ENCODE results near the gene CCDC167.

The CCDC167 gene

DNA sequence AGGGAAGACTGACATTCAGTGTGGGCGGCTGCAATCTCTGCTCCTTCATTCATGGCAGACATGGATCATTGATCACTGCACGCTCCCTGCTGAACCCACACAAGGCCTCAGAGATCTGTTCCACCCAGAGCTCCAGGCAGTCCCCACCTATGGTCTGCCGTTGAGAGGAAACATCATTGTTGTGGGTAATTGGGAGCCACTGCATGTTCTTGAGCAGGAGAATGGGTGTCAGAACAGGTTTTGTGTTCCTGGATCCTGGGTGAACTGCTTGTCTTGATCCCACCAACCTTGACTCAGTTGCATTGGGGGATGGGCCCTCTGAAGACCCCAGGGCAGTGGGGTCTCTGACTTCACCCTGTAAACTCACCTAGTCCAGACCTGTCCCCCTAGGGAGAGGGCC is 23.1 kb upstream of the CCDC167 start:
- DNase-seq: no peak
- no peak for TF ChIP-seq GATA1 (IDR thresholded peaks at IDR 0.05; ENCODE audit: low read depth, low read length)
- no peak for TF ChIP-seq POLR2A (IDR thresholded peaks at IDR 0.05; ENCODE audit: low read length)

DNA sequence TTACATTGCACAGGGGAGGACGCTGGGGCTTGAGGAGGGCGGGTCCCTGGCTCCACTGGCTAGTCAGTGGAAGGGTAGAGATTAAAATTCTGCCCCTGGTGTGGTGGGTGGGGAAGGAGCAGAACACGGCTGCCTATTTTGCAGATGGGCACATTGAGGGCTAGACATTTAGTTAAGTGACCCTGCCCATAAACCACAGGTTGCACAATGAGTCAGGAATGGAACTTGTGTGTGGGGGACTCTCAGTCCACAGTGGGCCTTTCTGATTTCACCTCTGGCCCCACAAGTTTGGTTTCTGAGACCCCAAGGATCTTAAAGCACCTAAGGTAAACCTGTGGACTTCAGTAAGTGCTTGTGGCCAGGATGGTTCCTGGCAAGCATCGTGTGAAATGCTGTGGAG is 22.0 kb upstream of the CCDC167 start:
- DNase-seq: no peak
- TF ChIP-seq POLR2A (IDR thresholded peaks at IDR 0.05; ENCODE audit: low read length) (no peak), GATA1 (IDR thresholded peaks at IDR 0.05; ENCODE audit: low read depth, low read length) (no peak)

DNA sequence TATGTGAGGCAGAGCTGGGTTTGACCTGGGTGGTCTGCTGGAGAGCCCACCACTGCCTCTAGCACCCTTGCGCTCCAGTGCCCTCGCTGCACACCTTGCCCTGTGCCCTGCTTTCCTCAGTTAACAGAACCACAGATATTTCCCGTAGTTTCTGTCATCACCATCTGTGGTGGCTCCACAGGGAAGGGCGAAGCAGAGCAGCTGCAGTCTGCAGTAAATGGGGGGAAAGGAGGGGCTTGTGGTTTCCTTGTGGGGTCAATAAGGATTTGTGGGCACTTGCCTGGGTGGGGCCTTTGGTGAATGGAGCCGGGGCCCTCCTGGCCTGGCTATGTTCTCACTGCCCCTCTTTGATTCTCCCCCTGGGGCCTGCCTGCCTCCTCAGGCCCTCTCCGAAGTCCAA is 21.2 kb upstream of the CCDC167 start:
- no peak for DNase-seq
- TF ChIP-seq POLR2A (IDR thresholded peaks at IDR 0.05; ENCODE audit: low read length) (no peak), GATA1 (IDR thresholded peaks at IDR 0.05; ENCODE audit: low read depth, low read length) (no peak)

DNA sequence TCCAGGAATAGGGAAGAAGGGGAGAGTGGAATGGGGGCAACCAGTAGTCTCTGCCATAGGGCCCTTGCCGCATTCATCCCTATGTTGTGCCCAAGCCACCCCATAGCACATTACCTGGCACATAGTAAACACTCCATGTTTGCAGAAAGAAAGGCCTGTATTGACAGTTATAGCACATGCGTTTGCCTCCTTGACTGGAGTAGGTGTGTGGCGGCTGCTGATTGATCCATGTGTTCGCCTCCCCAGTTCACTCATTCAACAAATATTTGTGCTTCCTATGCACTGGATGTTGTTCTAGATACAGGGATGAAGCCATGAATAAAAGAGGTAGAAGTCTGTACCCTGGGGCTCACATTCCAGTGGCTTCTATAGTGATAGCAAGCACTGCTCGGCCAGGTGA is 19.8 kb upstream of the CCDC167 start:
- no peak for TF ChIP-seq POLR2A (IDR thresholded peaks at IDR 0.05; ENCODE audit: low read length)
- TF ChIP-seq GATA1 (IDR thresholded peaks at IDR 0.05; ENCODE audit: low read depth, low read length): no peak
- no peak for DNase-seq

DNA sequence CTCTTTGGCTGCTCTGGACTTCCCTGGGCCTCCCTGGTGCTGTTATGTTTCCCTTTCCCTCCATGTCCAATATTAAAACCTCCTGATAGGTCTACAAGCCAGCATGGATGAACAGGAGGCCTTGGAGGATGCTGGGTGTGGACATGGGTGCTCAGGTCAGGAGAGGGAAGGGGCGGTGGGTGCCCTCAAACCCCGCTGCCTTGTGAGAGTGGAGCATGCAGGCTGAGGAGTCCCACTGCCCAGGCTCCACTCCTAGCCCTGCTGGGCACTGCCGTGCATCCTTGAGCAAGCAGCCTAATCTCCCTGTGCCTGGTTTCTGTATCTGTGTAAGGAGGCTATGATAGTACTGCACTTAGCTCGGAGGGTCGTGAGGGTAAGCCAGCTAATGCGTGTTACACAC is 18.4 kb upstream of the CCDC167 start:
- DNase-seq: no peak
- no peak for TF ChIP-seq GATA1 (IDR thresholded peaks at IDR 0.05; ENCODE audit: low read depth, low read length)
- no peak for TF ChIP-seq POLR2A (IDR thresholded peaks at IDR 0.05; ENCODE audit: low read length)

DNA sequence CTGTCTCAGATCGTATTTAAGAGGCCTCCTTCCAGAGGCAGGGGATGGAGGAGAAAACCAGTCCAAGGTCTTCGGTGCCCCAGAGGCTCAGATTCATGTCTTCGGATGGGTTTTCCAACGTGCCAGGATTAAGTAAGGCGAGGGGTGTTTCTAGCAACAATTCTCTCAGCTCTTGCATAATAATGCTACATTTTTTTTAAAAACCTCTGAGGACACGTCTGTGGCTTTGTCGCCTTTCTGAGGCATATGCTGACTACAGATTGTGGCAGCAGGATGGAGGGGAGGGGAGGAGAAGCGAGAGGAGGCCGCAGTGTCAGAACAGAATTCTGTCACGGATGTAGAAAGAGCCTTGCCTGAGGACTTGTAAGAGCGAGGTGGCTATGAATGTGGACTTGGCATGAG is 17.7 kb upstream of the CCDC167 start:
- TF ChIP-seq GATA1 (IDR thresholded peaks at IDR 0.05; ENCODE audit: low read depth, low read length): no peak
- no peak for TF ChIP-seq POLR2A (IDR thresholded peaks at IDR 0.05; ENCODE audit: low read length)
- no peak for DNase-seq

DNA sequence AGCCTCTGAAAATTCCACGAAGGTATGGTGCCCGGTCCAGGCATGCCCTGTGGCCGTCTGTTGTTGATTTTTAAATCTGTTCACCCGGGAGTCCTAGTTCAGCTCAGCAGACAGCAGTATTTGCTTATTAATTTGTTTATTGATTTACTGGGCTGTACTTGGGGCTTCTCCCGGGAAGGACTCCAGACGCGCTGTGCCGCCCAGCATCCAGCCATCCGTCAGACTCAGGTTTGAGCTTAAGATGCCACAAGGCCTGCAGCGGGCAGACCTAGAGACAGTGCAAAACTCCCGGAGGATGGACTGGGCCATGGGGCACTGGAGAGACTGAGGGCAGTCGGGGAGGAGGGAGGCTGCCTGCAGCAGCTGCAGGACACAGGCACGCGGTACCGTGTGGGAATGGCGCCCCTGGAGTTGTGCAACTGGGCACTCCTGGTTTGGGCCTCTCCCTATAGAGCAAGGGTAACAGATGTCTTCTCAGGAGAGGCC is 17.3 kb upstream of the CCDC167 start:
- DNase-seq: no peak
- no peak for TF ChIP-seq GATA1 (IDR thresholded peaks at IDR 0.05; ENCODE audit: low read depth, low read length)
- TF ChIP-seq POLR2A (IDR thresholded peaks at IDR 0.05; ENCODE audit: low read length): no peak

DNA sequence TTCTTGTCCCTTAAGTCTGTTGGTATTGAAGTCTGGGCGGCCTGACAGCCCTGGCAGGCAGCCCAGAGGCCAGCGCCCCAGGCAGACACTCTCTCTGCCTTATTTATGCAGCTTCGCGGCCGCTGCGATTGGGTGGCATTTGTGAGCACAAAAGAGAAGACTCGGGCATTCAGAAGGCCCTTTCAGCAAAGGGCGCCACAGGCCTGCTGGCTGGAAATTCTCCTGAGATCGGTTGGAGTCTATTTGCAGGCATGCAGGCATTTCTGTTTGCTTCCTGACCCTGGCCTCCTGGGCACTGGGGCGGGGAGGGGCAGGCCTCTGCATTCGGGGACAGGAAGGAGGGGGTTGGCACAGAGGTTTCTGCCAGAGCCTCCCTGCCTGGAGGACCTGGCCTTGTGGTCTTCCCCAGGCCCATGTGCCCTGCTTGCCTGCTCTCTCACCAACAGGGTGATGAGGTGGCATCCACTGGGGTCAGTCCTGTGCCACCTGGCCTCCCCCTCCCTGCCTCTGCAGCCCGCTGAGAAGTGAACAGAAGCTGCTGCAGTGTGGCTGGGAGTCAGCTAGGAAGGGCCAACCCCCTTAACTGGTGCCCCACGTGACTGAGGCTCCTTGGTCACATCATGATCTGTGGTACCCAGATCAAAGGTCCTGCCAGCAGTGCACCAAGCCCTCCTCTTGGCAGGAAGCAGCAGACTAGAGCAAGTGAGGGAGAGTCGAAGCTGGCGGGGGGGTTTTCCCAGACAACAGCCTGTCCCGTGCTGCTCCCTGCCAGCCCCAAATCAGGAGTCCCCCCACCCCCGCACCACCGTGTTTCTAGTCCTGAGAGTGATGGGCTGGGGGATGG is 16.6 kb upstream of the CCDC167 start:
- no peak for DNase-seq
- TF ChIP-seq GATA1 (IDR thresholded peaks at IDR 0.05; ENCODE audit: low read depth, low read length): no peak
- no peak for TF ChIP-seq POLR2A (IDR thresholded peaks at IDR 0.05; ENCODE audit: low read length)

DNA sequence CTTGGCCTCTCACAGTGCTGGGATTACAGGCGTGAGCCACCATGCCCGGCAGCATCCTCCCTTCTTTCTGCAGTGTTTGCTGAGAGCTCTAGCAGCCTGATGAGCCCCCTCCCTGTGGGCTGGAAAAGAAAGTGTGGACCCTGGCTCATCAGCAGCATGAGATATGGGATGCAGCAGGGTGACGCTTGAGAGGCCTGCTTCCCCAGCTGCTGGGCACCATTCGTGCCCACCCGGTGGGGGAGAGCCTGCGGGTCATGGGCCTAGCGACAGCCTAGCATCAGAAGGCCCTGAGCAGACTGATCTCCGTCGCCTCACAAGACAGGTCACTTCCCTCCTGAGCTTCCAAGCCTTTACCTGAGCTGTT is 16.0 kb upstream of the CCDC167 start:
- no peak for DNase-seq
- TF ChIP-seq GATA1 (IDR thresholded peaks at IDR 0.05; ENCODE audit: low read depth, low read length) (no peak), POLR2A (IDR thresholded peaks at IDR 0.05; ENCODE audit: low read length) (no peak)

DNA sequence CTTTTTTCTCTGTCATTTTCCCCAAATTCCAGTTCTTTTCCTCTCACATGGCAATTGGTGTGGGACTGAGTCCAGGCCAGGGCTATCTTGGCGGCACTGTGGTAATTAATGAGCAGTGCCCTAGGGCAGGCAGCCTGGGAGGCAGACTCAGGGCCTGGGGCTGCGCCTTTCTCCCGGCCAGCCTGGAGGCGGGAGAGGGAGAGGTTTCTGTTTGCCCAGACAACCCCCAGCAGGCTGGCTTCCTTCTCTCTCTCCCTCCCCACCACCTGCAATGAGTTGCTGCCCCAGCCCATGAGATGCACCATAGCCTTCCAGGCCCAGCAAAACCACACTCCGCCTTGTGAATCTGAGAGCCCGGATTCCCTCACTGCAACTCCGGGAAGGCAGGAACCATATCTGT is 15.1 kb upstream of the CCDC167 start:
- TF ChIP-seq POLR2A (IDR thresholded peaks at IDR 0.05; ENCODE audit: low read length): no peak
- TF ChIP-seq GATA1 (IDR thresholded peaks at IDR 0.05; ENCODE audit: low read depth, low read length): no peak
- DNase-seq: no peak

DNA sequence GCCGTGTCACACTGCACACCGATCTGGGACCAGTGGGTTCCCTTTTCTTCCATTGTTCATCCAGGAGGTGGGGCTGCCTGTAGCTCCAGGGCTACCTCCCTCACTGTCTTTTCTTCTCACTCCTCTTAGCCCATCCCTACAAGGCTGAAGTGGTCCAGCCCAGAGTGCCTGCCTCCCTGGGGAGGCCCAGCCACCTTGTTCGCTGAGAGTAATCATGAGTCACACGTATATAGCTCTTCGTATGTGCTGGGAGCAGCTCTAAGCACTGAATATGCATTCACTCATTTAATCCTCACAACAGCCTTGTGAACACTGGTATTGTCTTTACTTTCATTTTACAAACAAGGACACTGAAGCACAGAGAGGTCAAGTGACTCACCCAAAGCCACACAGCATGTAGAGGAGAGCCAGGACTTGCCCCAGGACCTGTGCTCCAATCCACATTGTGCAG is 14.7 kb upstream of the CCDC167 start:
- TF ChIP-seq POLR2A (IDR thresholded peaks at IDR 0.05; ENCODE audit: low read length) (no peak), GATA1 (IDR thresholded peaks at IDR 0.05; ENCODE audit: low read depth, low read length) (no peak)
- DNase-seq: no peak

DNA sequence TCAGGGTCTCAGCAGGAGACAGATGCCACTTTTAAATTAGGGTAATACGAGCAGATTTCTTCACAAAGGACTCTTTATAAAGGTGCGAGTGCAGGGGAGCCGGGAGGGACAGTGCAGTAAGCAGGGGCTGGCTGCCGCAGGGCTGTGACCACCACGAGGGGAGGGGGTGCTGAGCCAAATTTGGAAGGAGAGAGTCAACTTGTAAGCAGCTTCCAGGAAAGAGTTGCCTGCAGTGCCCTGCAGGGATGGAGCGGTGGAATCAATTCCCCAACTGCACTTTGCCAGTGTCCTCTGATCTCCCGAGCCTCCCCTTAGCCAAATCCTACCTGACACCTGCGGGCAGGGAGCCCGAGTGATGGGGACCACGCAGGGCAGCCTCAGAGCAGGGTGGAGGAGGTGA is 13.9 kb upstream of the CCDC167 start:
- no peak for TF ChIP-seq POLR2A (IDR thresholded peaks at IDR 0.05; ENCODE audit: low read length)
- no peak for TF ChIP-seq GATA1 (IDR thresholded peaks at IDR 0.05; ENCODE audit: low read depth, low read length)

DNA sequence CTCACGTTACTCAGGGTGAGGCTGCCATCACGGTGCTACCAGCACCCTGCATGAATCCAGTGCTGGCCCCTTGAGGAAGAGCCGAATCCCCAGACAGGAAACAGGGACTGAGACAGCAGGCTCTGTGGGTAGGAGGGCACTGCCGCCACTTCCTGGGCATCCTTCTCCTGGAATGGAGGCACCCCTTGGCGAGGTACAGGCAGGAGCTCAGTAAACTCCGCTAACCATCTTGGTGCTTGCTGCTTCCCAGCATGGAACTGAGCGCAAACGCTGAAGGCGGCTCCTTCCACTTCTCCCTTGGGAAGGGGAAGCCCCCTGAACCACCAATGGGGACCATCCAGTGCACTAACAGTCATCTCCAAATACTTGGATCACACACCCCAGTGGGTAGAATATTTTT is 13.5 kb upstream of the CCDC167 start:
- no peak for TF ChIP-seq GATA1 (IDR thresholded peaks at IDR 0.05; ENCODE audit: low read depth, low read length)
- TF ChIP-seq POLR2A (IDR thresholded peaks at IDR 0.05; ENCODE audit: low read length): no peak
- DNase-seq: no peak

More for the DNA sequence above, 13.9 kb upstream of the CCDC167 start:
- DNase-seq: no peak

DNA sequence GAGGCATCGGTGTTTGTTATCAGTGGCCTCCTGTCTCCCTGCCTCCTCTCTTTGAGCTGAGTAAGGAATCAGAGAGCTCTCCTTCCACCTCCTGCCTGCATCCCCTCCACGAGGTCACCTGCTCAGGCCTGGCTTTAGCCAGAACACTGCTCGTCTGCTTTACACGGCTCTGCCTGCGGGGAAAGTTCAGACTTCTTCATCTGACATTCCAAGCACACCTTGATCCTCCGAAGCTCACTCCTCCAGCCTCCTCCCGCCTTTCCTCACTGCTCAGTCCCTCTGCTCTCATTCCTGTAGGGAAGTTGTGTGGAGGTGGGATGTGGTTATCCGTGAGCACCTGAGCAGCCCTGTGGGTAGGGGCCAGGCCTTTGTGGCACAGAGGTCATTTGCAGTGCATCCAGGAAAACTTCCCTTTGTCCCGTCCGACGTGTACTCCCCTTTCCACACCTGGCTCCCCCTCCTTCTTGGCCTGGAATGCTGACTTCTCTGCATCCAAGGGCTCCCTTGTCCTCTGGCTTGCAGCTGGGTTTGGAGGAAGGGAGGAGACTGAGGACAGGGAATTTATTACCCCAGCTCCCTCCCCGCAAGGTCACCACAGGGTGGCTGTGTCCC is 12.8 kb upstream of the CCDC167 start:
- no peak for TF ChIP-seq POLR2A (IDR thresholded peaks at IDR 0.05; ENCODE audit: low read length)
- TF ChIP-seq GATA1 (IDR thresholded peaks at IDR 0.05; ENCODE audit: low read depth, low read length): no peak
- DNase-seq: no peak

DNA sequence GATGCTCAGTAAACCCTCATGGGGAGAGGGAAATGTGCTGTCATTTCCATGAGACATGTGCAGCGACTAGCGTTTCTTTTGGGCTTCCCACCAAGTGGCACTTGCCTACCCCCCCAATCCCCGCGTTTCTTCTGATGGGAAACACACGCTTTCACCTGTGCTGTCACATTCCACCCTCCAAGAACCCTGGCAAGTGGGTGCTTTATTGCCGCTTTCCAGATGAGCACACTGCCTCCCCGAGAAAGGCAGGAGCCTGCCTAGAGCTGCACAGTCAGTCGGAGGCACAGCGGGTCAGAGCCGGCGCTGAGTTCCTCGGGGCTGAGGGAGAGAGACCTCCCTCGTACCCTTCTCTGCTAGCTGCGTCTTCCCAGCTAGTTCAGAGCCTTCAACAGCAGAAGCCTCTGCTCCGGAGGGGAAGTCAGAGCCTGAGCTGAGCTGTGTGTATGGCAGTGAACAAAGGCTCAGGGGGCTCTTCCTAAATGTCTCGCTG is 12.3 kb upstream of the CCDC167 start:
- no peak for DNase-seq
- no peak for TF ChIP-seq POLR2A (IDR thresholded peaks at IDR 0.05; ENCODE audit: low read length)
- no peak for TF ChIP-seq GATA1 (IDR thresholded peaks at IDR 0.05; ENCODE audit: low read depth, low read length)

All from erythroblast (primary cell).